Stimulated activated CD8-positive, alpha-beta memory T cell treated with anti-CD3 and anti-CD28 coated beads, Interleukin-7, amount 100 ng/mL, for 1 hour (primary cell): ENCODE measurements around the gene FOXO3.
"Not testable (repeated sequence)": the region's sequence is repeated elsewhere in the genome, so short reads cannot be mapped to it uniquely, and the experiment has no call there.

Source experiments
- DNase-seq, 2 donors: peaks; one replicate each; pipeline ENCODE4 v3.0.0-alpha.2; 2020; ENCODE audit warnings: low read depth in 2 of 2

FOXO3 gene

GRCh38 chr6:108682383-108683119 is 121.8 kb downstream of the FOXO3 start:
- DNase-seq: not testable (repeated sequence)

- DNase-seq: not testable (repeated sequence)
Measured at GRCh38 chr6:108683976-108684375, 123.3 kb downstream of the FOXO3 start.

DNA sequence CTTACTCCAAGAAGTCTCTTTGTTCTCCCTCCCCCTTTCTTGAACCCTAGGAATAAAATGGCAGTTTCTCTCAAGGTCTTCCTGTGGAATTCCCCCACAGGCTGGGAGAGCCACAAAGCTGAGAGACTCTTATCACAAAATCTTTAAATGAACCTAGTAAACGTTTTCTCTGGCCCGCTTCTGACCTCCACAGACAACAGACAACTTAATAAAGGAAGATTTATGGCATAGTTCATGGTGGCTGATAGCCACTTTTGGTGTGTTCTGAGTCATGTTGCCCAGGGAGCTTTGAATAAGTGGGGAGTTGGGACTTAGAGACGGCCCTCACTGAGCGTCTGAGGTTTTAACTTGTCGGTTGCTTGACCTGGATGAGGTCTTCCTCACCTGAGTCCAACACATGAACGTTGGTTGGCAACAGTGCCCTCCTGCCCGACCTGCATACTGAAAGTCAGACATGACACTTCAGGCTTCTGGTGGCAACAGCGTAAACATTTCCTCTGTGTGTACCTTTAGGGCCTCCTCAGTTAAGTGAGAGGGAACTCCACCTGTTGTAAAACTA is 124.1 kb downstream of the FOXO3 start:
- no peak for DNase-seq

DNA sequence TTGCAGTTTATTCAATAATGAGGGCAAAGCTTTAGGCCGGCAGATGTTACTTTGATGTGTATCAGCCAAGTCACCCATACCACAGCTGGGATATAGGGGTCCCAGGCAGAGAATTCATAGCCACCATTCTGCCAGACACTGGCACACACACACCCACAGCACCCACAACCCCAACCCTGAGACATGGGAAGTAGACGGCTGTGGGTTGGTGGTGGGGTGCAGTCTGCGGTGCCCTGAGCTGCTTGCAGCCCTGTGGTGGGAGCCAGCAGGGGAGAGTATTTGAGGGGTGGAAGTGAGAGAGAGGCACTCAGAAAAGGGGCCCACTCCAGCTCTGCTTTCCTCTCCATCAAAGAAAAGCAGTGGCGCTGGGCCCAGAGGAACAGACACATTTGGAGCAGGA is 125.3 kb downstream of the FOXO3 start:
- no peak for DNase-seq

DNA sequence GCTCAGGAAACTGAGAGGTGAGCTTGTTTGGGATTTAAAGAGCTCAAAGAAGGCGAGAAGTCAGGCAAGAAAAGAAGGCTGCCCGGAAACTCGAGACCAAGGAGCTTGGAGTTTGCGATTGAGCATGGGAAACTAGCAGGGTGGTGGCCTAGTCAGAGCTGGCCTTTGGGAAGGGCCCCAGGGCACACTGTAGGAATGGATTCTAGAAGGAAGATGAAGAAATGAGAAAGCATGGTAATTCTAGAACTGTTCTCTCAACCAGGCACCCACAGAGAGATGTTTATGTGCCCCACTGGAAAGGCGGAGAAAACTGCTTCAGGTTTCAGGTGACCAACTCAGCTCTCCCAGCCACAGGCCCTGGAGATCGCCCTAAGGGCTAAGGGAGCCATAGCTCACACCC is 126.2 kb downstream of the FOXO3 start:
- no peak for DNase-seq

DNA sequence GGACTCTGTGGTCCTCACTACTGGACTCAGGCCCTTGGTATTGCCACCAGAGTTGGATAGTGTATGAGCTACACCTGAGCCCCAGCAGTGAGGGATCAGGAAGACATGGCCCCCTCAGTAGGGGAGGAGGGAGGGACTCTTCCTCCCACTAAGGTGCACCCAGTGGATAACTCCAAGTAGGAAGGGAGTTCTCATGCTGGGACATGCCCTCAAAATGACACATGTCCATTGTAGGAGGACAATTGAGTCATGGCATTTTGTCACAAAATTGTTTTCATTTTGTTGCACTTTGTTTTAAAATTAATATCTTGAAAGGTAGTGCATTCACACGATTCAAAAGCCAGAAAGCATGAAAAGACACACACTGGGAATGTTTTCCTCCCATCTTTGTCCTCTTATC is 127.2 kb downstream of the FOXO3 start:
- no peak for DNase-seq

DNA sequence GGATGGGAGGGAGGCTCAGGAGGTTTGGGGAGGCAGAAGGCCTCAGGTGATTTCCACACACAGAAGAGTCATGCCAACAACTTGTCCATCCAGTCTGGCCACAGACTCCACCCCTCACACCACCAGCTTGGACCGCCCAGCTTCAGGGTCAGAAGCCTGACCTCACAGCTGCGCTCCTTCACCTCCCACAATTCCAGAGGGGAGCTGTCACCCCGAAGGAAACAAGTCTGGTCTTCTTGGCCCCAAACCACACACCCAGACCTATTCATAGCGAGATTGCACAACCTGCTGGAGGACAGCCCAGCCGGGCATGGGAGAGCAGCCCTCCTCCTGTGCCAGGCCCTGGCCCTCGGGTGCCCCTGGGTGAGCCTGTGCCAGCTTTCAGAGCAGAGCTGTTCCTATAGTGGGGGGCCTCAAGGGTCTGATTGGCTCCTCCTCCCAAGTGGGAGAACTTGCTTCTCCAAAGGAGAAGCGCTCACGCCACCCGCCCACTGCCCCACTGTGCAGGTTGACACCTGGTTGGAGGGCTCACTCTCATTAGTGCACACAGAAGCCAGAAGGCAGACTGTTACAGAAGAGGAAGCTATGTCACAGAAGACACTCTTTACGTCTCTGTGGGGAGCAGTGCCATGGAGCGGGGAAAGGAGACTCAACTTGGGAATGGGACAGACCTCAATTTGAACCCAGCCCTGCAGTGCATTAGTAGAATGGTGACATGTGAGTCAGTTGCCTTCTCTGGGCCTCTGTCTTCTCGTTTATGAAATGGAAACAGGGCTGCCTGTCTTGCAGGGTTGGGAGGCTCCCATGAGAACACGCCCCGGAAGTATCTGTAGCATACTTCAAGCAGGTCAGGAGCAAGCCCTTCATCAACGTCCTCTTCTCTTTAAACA is 128.8 kb downstream of the FOXO3 start:
- no peak for DNase-seq

- no peak for DNase-seq
Measured at GRCh38 chr6:108690326-108691049, 129.8 kb downstream of the FOXO3 start.

- DNase-seq: no peak
Measured at GRCh38 chr6:108693430-108694154, 132.9 kb downstream of the FOXO3 start.

- DNase-seq: no peak
Measured at GRCh38 chr6:108694816-108695215, 134.1 kb downstream of the FOXO3 start.

DNA sequence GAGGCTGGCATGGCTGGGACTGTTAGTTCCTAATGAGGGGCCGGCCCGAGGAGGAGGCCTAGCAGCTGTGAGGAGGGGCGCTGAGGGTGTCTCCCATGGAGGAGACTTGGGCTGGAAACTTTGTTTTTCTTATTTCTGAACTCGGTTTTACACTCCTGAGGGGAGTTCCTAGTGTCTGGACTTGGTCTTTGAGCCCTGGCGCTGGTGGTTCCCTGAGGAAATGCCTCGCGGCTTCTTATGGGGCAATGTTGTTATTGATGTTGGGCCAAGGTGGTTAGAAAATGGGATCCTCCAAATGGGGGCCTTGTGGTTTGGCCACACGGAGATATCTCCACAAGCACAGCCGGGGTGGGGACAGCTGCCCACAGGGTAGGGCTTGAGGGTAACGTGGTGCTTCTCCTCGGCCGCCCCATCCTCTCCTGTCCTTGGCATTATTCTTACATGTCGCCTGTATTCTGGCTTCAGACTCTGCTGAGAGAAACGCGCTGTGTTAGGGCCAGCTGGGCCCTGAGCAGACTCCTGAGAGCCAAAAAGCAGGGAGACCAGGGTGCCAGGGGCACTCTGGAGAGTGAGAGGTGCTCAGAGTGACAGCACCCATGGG is 136.9 kb downstream of the FOXO3 start:
- DNase-seq: no peak

DNA sequence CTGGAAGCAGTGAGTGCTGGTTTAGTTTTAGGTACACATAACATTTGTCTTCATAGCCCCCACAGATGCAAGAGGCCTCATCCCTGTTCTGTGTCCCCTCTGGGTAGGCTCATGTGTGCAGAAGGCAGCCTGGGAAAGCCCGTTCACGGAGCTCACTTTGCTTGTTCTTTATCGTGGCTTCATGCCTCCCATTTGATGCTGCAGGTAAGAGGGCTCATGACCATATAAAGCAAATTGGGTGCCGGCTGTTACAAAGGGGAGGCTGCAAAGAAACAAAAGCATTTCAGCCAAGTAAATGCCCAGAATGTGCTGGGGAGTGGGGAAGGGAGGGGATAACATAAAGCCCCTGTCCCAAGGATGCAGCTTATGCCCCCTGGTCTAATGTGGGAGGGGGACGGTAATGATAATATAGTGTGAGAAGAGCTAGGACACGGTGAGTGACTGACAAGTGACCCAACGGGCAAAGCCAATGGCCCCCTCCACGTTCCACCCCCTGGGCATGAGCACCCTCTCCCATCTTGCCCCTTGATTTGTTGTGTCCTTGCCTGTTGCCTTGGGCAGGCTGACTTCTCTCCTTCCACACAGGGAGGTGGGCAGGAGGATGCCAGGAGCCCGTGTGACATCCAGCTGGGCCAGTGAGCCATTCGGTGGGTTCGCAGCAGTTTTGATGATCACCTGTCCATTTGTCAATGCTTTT is 138.0 kb downstream of the FOXO3 start:
- DNase-seq: no peak

DNA sequence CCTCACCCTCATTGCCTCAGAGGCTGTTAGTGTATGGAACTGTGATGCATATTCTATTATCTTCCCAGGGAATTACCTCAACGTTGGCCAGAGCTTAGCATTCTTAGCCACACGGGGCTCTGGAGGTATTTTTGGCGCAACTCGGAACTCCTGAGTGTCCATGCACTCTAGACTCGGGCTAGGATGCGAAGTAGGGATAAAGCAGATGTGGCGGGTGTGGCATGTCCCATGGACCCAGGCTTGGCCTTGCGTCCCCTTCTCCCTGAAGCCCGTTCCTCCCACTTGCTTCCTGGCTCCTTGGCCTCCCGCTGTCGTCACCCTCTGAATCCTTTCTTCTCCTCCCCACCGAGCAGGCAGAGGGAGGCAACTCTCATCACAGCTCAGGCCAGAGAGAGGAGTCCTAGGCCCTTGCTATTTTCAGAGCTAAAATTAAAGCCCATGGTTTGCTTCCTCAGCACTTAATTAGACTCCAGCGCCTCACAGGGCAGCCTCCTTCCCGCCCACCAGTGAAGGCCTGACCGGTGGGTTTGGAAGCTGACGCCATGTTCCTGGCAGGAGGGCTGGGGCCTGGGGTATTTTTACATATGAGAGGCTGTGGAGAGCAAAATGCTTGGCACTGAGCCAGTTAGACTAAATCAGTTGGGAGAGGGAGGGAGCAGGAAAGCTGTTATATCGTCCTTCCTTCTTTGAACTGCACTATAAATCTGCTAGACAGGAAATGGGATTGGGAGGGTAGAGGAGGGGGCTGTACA is 138.7 kb downstream of the FOXO3 start:
- DNase-seq: no peak

DNA sequence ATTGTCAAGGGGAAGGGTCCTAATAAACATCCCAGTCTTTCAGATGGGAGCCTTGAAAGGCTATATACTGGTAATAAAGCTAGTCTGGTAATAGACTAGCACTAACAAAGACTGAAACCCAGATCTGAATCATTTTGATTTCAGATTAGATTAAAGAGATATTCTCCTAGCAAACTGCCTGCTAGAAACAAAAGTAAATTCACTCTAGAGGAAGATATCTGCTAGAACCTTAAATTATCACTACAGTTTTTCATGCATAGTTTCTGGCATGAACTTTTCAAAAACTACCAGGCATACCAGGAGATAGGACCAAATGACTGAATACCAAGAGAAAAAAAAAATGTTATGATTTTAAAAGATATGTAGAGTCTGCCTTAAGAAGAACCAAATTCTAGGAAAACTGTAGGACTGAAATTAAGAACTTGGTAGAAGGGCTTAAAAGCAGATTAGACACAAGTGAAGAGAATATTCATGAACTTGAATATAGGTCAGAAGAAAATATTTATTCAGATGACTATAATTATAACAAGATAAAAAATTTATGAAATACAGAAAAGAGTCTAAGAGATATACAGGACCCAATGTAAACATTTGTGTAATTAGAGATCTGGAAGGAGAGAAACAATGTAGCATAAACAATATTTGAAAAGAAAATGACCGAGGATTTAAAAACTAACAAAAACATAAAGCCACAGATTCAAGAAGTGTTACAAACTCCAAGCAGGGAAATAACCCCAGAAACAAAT is 141.6 kb downstream of the FOXO3 start:
- no peak for DNase-seq

- no peak for DNase-seq
Measured at GRCh38 chr6:108706649-108707048, 145.9 kb downstream of the FOXO3 start.

- no peak for DNase-seq
Measured at GRCh38 chr6:108707328-108707976, 146.7 kb downstream of the FOXO3 start.

DNA sequence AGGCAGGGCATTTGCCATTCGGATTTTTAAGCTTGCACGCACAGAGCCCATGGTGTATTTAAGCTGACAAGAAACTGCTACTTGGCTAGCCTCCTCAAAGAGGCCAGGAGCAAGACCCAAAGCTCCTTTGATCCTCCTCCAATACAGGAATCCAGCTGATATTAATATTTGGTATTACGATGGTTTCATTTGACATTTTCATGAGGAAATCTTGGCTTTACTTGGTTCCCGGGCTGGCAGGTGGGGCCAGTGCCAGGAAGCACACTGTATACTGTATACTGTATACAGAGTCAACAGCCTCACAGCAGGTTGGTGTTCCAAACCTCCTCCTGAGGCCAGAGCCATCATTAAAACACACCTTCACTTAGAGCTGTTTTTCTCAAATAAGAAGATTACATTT is 149.3 kb downstream of the FOXO3 start:
- no peak for DNase-seq

- no peak for DNase-seq
Measured at GRCh38 chr6:108710551-108710950, 149.8 kb downstream of the FOXO3 start.
